GM12878 (cell line): ENCODE measurements around the gene FGD6. TPM values are rescaled to one million over a fixed set of nuclear protein-coding genes. Genes with fewer than 3 reads are reported as not detected.
A peak's percentile ranks its signal among the peaks of the same experiment; 100 is the strongest.

Source experiments
- ATAC-seq: fragments of 200-7000 bp; cut with Tn5 transposase; 3 replicates; pipeline ENCODE4 v1.9.1; 2020; ENCODE audit warnings: mild to moderate bottlenecking, moderate library complexity
- BruUV-seq: library from RNA; stranded (reverse); fragments of 400-500 nt; replicated peaks from 2 replicates; lab custom pipeline; 2021; lab: Mats Ljungman, UMichigan
- CTCF ChIA-PET: fragments of 300-600 bp; sonication (Branson Sonifier 250); formaldehyde crosslinking; extraction: SDS; loops from one replicate; lab custom pipeline; 2021; ENCODE audit warnings: inconsistent platforms; lab: Yijun Ruan, JAX
- POLR2A ChIA-PET: fragments of 350-600 bp; formaldehyde crosslinking; extraction: SDS; loops from one replicate; lab custom pipeline; 2021; ENCODE audit warnings: inconsistent platforms; lab: Charles Lee
- RAD21 ChIA-PET: fragments of 300-600 bp; sonication (Branson Sonifier 250); formaldehyde crosslinking; loops from one replicate; lab custom pipeline; 2023; ENCODE audit warnings: antibody characterized with exemption; ENCODE audit not compliant: unreplicated experiment; lab: Charles Lee
- SMC1A ChIA-PET: fragments of 300-600 bp; sonication (Branson Sonifier 250); formaldehyde crosslinking; loops from one replicate; lab custom pipeline; 2023; ENCODE audit not compliant: unreplicated experiment, uncharacterized antibody; lab: Charles Lee
- DNase-seq: peaks from one replicate; pipeline ENCODE4 v3.0.0-alpha.2; 2011; ENCODE audit warnings: low read depth, low spot score
- FAIRE-seq: peaks from 3 replicates; lab custom pipeline; 2011; peaks lifted over from hg19 to GRCh38; lab: Jason Lieb, UNC
- H2AFZ ChIP-seq: 2 replicates; pipeline ENCODE4 v1.6.0; 2011; ENCODE audit warnings: low read depth, low read length, control low read depth; ENCODE audit not compliant: control insufficient read depth
- H3K27ac ChIP-seq: 2 replicates; pipeline ENCODE4 v1.5.1; 2011; ENCODE audit warnings: control low read depth; ENCODE audit not compliant: control insufficient read depth, insufficient read depth
- H3K27me3 ChIP-seq, 2 experiments: replicated peaks in 1 of 2; 2 replicates each; pipeline versions ENCODE4 v1.6.0 to v1.6.1; 2011; ENCODE audit warnings: low read length in 1 of 2; ENCODE audit not compliant: control insufficient read depth in 2 of 2, insufficient read depth in 2 of 2
- H3K36me3 ChIP-seq, 2 experiments: 2 replicates each; pipeline ENCODE4 v1.5.1; 2011; ENCODE audit warnings: low read length in 1 of 2; ENCODE audit not compliant: control insufficient read depth in 2 of 2, insufficient read depth in 2 of 2
- H3K4me1 ChIP-seq: 2 replicates; pipeline ENCODE4 v1.6.1; 2011; ENCODE audit warnings: mild to moderate bottlenecking, low read length, moderate library complexity, mixed read lengths; ENCODE audit not compliant: control insufficient read depth, insufficient read depth
- H3K4me2 ChIP-seq: 2 replicates; pipeline ENCODE4 v1.6.0; 2011; ENCODE audit warnings: control low read depth; ENCODE audit not compliant: control insufficient read depth, insufficient read depth
- H3K4me3 ChIP-seq: fragments of 200-600 bp; sonication (generic); 2 replicates; pipeline ENCODE4 v1.5.1; 2016
- H3K79me2 ChIP-seq: 2 replicates; pipeline ENCODE4 v1.6.0; 2011; ENCODE audit warnings: low read length; ENCODE audit not compliant: control insufficient read depth, insufficient read depth
- H3K9ac ChIP-seq: 2 replicates; pipeline ENCODE4 v1.8.0; 2011; ENCODE audit warnings: low read length, control low read depth, mixed read lengths; ENCODE audit not compliant: control insufficient read depth, insufficient read depth
- H3K9me3 ChIP-seq: replicated peaks from 3 replicates; pipeline ENCODE4 v1.5.1; 2011; ENCODE audit warnings: mild to moderate bottlenecking, low read length; ENCODE audit not compliant: control insufficient read depth, insufficient read depth
- H4K20me1 ChIP-seq: 2 replicates; pipeline ENCODE4 v1.6.0; 2011; ENCODE audit not compliant: control insufficient read depth, insufficient read depth
- EGR1 ChIP-seq, 2 experiments: IDR thresholded peaks; 1 replicate in 1 of 2; 2 replicates in 1 of 2; pipeline ENCODE4 v1.6.1; 2011 to 2012; ENCODE audit warnings: low read depth in 2 of 2, low read length in 2 of 2, borderline replicate concordance in 1 of 2, mild to moderate bottlenecking in 1 of 2, moderate library complexity in 1 of 2
- JUND ChIP-seq: IDR thresholded peaks from 2 replicates; pipeline ENCODE4 v1.6.1; 2012; ENCODE audit warnings: low read depth, mild to moderate bottlenecking, low read length, improper control_type of control experiment, moderate library complexity
- MTA2 ChIP-seq: fragments of 450-650 bp; IDR thresholded peaks from 2 replicates; pipeline ENCODE4 v1.6.1; 2016; ENCODE audit warnings: low read depth, mild to moderate bottlenecking, moderate library complexity
- RAD51 ChIP-seq: fragments of 450-650 bp; IDR thresholded peaks from 2 replicates; pipeline ENCODE4 v1.6.1; 2016; ENCODE audit warnings: moderate library complexity, mild to moderate bottlenecking, inconsistent platforms
- RB1 ChIP-seq: fragments of 450-650 bp; formaldehyde crosslinking; IDR thresholded peaks from 2 replicates; pipeline ENCODE4 v1.6.1; 2017; ENCODE audit warnings: mild to moderate bottlenecking, borderline replicate concordance
- RUNX3 ChIP-seq: IDR thresholded peaks from 2 replicates; pipeline ENCODE4 v1.6.1; 2012; ENCODE audit warnings: low read length, inconsistent platforms
- SMAD1 ChIP-seq: fragments of 450-650 bp; IDR thresholded peaks from 2 replicates; pipeline ENCODE4 v1.6.1; 2018; ENCODE audit warnings: mild to moderate bottlenecking, low read depth; ENCODE audit not compliant: partially characterized antibody
- YBX1 ChIP-seq: fragments of 450-650 bp; IDR thresholded peaks from 2 replicates; pipeline ENCODE4 v1.6.1; 2016; ENCODE audit warnings: antibody characterized with exemption
- WGBS: methylation state at CpG from one replicate; pipeline ENCODE4 v1.1.6; 2016; ENCODE audit warnings: low lambda C conversion rate; ENCODE audit not compliant: insufficient replicate concordance, insufficient coverage; ENCODE audit errors: missing lambda C conversion rate; 5-methylcytosine and 5-hydroxymethylcytosine counted together
- in situ Hi-C: fragments of 300-500 bp; cut with MboI; formaldehyde crosslinking; loops from 9 replicates; pipeline ENCODE4 v1.14.3; 2018; ENCODE audit warnings: mixed read lengths
- intact Hi-C: fragments of 100-400 bp; cut with micrococcal nuclease; formaldehyde crosslinking; loops from one replicate; pipeline ENCODE4 v1.14.2; 2022; ENCODE audit not compliant: unreplicated experiment
- polyA plus RNA-seq, 11 experiments: library from polyadenylated mRNA; depleted of rRNA in 4 of 11; unstranded in 6 of 11; stranded (reverse) in 5 of 11; fragments of >200 nt; fragmentation: Nextera tagmentation in 4 of 11; fragmentation: Illumina TruSeq in 1 of 11; extraction: Ambion mirVana in 4 of 11; extraction: Trizol in 1 of 11; gene quantifications; 1 replicate in 1 of 11; 2 replicates in 10 of 11; pipeline versions ENCODE4 v1.2.1 to v1.2.3, GENCODE V29; 2011 to 2016; ENCODE audit warnings: inconsistent platforms in 2 of 11, missing spikeins in 2 of 11, low read depth in 1 of 11
- total RNA-seq, 4 experiments: library from RNA; depleted of rRNA in 3 of 4; stranded (reverse); fragments of >200 nt in 3 of 4; fragmentation: Illumina TruSeq in 1 of 4; extraction: Trizol in 1 of 4; gene quantifications; 2 replicates each; pipeline versions ENCODE4 v1.2.1 to v1.2.3, GENCODE V29; 2013 to 2021
- TF ChIP-seq, protein P1 (sequence below): fragments of 450-650 bp; formaldehyde crosslinking; IDR thresholded peaks from 2 replicates; pipeline ENCODE4 v1.4.0; 2022; ENCODE audit warnings: mild to moderate bottlenecking, moderate library complexity
- TF ChIP-seq, protein P2 (sequence below): IDR thresholded peaks from 2 replicates; pipeline ENCODE4 v1.6.1; 2011; ENCODE audit warnings: borderline replicate concordance, low read depth, mild to moderate bottlenecking, moderate library complexity, low read length; ENCODE audit not compliant: insufficient read depth, poor library complexity, severe bottlenecking
- TF ChIP-seq, protein P3 (sequence below): IDR thresholded peaks from 2 replicates; pipeline ENCODE4 v1.6.1; 2012; ENCODE audit warnings: improper control_type of control experiment, low read depth, low read length; ENCODE audit not compliant: insufficient replicate concordance

FGD6 gene
- total and polyA plus RNA-seq, 10 of the 15 experiments (the other 5 are each of a cell fraction or from before 2014, with no cell fraction given), result 2.4 to 15.5 (median 8.9) TPM

DNA sequence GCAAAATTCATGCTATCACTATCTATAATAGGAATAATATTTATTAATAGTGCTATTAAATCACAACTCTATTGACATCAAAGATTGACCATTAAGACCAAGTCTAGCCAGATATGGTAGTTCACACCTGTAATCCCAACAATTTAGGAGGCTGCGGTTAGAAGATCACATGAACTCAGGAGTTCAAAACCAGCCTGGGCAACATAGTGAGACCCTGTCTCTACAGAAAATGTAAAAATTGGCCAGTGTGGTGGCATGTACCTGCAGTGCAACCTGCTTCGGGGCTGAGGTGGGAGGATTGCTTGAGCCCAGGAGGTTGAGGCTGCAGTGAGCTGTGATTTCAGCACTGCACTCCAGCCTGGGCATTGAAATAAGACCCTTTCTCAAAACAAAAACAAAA lies 11.3 kb upstream of the FGD6 start (continued):
- TF ChIP-seq, protein P1, sequence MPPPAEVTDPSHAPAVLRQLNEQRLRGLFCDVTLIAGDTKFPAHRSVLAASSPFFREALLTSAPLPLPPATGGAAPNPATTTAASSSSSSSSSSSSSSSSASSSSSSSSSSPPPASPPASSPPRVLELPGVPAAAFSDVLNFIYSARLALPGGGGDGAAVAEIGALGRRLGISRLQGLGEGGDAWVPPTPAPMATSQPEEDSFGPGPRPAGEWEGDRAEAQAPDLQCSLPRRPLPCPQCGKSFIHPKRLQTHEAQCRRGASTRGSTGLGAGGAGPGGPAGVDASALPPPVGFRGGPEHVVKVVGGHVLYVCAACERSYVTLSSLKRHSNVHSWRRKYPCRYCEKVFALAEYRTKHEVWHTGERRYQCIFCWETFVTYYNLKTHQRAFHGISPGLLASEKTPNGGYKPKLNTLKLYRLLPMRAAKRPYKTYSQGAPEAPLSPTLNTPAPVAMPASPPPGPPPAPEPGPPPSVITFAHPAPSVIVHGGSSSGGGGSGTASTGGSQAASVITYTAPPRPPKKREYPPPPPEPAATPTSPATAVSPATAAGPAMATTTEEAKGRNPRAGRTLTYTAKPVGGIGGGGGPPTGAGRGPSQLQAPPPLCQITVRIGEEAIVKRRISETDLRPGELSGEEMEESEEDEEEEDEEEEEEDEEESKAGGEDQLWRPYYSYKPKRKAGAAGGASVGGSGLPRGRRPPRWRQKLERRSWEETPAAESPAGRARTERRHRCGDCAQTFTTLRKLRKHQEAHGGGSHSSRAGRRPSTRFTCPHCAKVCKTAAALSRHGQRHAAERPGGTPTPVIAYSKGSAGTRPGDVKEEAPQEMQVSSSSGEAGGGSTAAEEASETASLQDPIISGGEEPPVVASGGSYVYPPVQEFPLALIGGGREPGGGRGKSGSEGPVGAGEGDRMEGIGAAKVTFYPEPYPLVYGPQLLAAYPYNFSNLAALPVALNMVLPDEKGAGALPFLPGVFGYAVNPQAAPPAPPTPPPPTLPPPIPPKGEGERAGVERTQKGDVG, result no peak

DNA sequence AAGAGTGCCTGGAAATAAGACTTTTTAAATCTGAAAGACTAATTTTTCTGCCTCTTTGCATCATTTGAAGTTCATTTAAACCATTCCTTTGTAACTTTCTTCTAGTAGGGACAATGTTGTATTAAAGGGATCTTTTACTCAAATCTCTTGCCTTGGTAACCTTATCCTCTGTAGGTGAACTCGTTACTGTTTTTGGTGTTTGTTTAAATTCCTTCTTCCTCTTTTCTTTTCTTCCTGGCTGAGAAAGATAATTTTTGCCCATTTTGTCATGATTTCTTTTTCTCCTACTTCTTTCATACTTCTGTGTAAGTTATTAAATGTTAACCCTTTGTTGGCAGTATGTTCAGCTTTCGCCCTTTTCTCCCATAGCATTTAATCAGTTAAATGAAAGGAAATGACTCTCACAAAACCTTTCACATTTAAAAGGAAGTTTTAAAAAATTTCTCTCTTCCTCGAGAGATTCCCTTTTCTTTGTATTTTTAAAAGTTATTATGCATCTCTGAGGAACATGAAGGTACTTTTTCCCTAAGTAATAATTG lies 10.6 kb upstream of the FGD6 start:
- BruUV-seq, result no TSS peak
- DNase-seq (no peak), FAIRE-seq (no peak), ATAC-seq (no peak)
- SMC1A ChIA-PET, result interaction anchor here (0.7 to 1.2 kb wide), 2 partner anchors 11 to 38 kb away, joined by 3 read pairs; partner anchors contain the start of gene FGD6
- no peaks in the 10 kb centered on the region for H3K27me3 ChIP-seq
- 0 out of 2 replicates have a peak overlapping the region, but pooled peaks have one; percentile 11 for H3K4me3 ChIP-seq
- in situ Hi-C loops (no loop called here), intact Hi-C loops (no loop called here)
- H3K27ac ChIP-seq, result no peak overlapping the region; the same call in 1 of the 2 replicates
- WGBS, result 71% methylated on average over 3 of the region's 3 CpGs
- no peaks in the 10 kb centered on the region for H4K20me1 ChIP-seq
- H3K79me2 ChIP-seq, result peaks cover 78% of the 10 kb centered on the region
- no peak overlapping the region for H2AFZ ChIP-seq
- no peaks in the 10 kb centered on the region for H3K9me3 ChIP-seq
- POLR2A ChIA-PET, result no interaction called here
- 0 out of 2 replicates have a peak overlapping the region, but pooled peaks have one; percentile 2 for H3K4me2 ChIP-seq
- H3K36me3 ChIP-seq, result peaks cover 3 to 12% of the 10 kb centered on the region in 2 experiments
- H3K4me1 ChIP-seq, result no peaks in the 10 kb centered on the region
- H3K9ac ChIP-seq, result no peak overlapping the region
- RAD21 ChIA-PET, result interaction anchor here (0.7 to 1.1 kb wide), 2 partner anchors 307 to 443 kb away, joined by 3 to 4 read pairs; no protein-coding TSS in a partner anchor
- CTCF ChIA-PET, result interaction anchor here (1.9 kb wide), 1 partner anchor 11 kb away, joined by 8 read pairs; the partner anchor contains the start of genes FGD6 and VEZT
- TF ChIP-seq RB1 (no peak), RAD51 (no peak), JUND (no peak), EGR1 (IDR thresholded peaks at IDR 0.05; ENCODE audit: borderline replicate concordance in 1 of 2, low read depth in 2 of 2, low read length in 2 of 2) (no peak), RUNX3 (no peak), SMAD1 (no peak), MTA2 (no peak), YBX1 (no peak)
- TF ChIP-seq, protein P2, sequence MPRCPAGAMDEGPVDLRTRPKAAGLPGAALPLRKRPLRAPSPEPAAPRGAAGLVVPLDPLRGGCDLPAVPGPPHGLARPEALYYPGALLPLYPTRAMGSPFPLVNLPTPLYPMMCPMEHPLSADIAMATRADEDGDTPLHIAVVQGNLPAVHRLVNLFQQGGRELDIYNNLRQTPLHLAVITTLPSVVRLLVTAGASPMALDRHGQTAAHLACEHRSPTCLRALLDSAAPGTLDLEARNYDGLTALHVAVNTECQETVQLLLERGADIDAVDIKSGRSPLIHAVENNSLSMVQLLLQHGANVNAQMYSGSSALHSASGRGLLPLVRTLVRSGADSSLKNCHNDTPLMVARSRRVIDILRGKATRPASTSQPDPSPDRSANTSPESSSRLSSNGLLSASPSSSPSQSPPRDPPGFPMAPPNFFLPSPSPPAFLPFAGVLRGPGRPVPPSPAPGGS, result no peak
- TF ChIP-seq, protein P3, sequence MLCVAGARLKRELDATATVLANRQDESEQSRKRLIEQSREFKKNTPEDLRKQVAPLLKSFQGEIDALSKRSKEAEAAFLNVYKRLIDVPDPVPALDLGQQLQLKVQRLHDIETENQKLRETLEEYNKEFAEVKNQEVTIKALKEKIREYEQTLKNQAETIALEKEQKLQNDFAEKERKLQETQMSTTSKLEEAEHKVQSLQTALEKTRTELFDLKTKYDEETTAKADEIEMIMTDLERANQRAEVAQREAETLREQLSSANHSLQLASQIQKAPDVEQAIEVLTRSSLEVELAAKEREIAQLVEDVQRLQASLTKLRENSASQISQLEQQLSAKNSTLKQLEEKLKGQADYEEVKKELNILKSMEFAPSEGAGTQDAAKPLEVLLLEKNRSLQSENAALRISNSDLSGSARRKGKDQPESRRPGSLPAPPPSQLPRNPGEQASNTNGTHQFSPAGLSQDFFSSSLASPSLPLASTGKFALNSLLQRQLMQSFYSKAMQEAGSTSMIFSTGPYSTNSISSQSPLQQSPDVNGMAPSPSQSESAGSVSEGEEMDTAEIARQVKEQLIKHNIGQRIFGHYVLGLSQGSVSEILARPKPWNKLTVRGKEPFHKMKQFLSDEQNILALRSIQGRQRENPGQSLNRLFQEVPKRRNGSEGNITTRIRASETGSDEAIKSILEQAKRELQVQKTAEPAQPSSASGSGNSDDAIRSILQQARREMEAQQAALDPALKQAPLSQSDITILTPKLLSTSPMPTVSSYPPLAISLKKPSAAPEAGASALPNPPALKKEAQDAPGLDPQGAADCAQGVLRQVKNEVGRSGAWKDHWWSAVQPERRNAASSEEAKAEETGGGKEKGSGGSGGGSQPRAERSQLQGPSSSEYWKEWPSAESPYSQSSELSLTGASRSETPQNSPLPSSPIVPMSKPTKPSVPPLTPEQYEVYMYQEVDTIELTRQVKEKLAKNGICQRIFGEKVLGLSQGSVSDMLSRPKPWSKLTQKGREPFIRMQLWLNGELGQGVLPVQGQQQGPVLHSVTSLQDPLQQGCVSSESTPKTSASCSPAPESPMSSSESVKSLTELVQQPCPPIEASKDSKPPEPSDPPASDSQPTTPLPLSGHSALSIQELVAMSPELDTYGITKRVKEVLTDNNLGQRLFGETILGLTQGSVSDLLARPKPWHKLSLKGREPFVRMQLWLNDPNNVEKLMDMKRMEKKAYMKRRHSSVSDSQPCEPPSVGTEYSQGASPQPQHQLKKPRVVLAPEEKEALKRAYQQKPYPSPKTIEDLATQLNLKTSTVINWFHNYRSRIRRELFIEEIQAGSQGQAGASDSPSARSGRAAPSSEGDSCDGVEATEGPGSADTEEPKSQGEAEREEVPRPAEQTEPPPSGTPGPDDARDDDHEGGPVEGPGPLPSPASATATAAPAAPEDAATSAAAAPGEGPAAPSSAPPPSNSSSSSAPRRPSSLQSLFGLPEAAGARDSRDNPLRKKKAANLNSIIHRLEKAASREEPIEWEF, result no peak
